ENCODE results near the gene TTC12.

DNA sequence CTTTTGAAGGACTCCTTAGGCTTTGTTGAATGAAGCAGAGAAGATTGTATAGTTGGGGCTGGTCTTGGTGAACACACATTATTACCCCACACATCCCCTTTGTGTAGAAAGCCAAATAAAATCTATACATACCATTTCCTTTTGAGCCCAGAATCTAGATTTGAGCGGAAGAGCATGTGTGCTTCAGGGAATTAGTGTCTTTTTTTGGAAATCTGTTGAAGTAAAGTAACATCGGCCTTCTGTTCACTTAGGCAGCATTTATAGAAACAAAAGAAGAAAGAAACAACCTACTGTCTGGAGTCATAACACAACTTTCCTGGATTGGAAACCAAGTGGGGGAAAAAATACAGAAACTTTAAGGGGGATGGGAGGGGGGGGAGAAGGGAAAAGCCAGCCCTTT, 37.9 kb upstream of the TTC12 start:
- TF ChIP-seq, protein P1, sequence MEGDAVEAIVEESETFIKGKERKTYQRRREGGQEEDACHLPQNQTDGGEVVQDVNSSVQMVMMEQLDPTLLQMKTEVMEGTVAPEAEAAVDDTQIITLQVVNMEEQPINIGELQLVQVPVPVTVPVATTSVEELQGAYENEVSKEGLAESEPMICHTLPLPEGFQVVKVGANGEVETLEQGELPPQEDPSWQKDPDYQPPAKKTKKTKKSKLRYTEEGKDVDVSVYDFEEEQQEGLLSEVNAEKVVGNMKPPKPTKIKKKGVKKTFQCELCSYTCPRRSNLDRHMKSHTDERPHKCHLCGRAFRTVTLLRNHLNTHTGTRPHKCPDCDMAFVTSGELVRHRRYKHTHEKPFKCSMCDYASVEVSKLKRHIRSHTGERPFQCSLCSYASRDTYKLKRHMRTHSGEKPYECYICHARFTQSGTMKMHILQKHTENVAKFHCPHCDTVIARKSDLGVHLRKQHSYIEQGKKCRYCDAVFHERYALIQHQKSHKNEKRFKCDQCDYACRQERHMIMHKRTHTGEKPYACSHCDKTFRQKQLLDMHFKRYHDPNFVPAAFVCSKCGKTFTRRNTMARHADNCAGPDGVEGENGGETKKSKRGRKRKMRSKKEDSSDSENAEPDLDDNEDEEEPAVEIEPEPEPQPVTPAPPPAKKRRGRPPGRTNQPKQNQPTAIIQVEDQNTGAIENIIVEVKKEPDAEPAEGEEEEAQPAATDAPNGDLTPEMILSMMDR (conservative IDR thresholded peaks at IDR 0.05): no peak
- TF ChIP-seq EZH2 (IDR thresholded peaks at IDR 0.05; ENCODE audit: low read depth): no peak
